Fibroblast of the aortic adventitia (primary cell): Measurements from ENCODE around the gene NFASC. TPM values are rescaled to one million over a fixed set of nuclear protein-coding genes. Genes with fewer than 3 reads are reported as not detected.

Source experiments
- DNase-seq: peaks from one replicate; pipeline ENCODE4 v3.0.0-alpha.2; 2010; ENCODE audit warnings: low read depth
- H3K4me3 ChIP-seq: 2 replicates; pipeline ENCODE4 v1.5.1; 2011; ENCODE audit warnings: low read depth, mild to moderate bottlenecking, control low read depth, low read length, moderate library complexity
- total RNA-seq: library from RNA; depleted of rRNA; stranded (reverse); fragments of >200 nt; gene quantifications from 2 replicates; pipeline ENCODE4 v1.2.3, GENCODE V29; 2012; ENCODE audit warnings: low replicate concordance
- TF ChIP-seq, protein P1 (sequence below): IDR thresholded peaks from 2 replicates; pipeline ENCODE4 v1.5.1; 2011; ENCODE audit warnings: mild to moderate bottlenecking, low read length, control low read depth, inconsistent platforms; ENCODE audit not compliant: insufficient read depth

Gene NFASC
- total RNA-seq, 1 donor: 22.0 TPM

DNA sequence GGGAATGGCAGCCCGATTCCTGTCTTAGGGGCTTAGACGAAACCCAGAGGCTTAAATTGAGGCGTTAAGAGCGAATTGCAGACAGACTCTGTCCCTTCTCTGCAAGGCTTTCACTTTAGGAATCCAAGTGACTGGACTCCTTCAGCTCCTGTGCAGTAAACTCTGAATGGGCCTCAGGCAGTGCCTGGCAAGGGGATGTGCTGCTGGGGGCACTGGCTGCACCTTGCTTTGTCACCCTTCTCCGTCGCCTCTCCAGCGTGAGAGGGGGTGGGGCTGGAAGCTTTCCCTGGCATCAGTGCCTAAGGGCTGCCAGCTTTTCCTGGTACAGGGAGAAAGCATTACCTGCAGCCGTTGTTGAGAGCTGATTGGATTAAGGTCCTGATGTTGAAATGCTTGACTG lies 39.9 kb upstream of the NFASC start:
- no peak for DNase-seq
- TF ChIP-seq, protein P1, sequence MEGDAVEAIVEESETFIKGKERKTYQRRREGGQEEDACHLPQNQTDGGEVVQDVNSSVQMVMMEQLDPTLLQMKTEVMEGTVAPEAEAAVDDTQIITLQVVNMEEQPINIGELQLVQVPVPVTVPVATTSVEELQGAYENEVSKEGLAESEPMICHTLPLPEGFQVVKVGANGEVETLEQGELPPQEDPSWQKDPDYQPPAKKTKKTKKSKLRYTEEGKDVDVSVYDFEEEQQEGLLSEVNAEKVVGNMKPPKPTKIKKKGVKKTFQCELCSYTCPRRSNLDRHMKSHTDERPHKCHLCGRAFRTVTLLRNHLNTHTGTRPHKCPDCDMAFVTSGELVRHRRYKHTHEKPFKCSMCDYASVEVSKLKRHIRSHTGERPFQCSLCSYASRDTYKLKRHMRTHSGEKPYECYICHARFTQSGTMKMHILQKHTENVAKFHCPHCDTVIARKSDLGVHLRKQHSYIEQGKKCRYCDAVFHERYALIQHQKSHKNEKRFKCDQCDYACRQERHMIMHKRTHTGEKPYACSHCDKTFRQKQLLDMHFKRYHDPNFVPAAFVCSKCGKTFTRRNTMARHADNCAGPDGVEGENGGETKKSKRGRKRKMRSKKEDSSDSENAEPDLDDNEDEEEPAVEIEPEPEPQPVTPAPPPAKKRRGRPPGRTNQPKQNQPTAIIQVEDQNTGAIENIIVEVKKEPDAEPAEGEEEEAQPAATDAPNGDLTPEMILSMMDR: no peak
- H3K4me3 ChIP-seq: peak overlapping the region; percentile 3

DNA sequence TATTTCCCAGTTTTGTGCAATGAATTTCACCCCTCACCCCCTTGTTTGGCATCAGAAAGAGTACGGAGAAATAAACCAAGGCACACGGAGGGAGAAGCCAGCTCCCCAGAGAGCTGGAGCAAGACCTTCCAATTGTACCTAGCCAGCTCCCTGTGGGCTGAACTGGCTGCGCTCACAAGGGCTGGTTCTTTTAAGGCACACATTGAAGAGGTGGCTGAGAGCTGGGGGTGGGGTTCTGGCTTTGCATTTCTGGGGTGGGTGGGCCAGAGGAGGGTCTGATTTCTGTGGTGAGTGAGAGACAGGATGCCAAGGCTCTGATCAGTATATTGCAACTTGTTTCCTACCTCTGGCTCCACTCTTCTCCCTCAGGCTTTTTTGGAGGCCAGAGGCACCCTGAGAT lies 39.5 kb upstream of the NFASC start:
- no peak overlapping the region for H3K4me3 ChIP-seq
- DNase-seq: no peak
- TF ChIP-seq, protein P1: no peak

DNA sequence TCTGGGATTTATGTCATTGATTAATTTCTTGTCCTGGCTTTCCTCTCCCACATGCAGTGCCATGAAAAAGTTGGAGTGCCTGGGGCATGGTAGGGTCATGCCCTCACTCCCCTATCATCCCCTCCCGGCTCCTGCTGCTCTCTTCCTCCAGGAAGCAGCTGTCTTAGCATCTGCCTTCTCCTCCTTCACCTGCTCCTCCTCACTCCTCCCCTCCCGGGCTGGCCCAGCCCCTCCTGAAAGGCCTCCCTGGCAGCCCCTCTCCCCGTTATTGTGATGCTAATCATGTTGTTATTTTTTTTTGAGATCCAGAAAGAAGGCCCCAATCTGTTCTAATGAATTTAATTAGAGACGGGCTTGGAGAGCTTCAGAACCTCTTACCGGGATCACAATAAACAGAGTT lies 36.3 kb upstream of the NFASC start:
- no peak for DNase-seq
- H3K4me3 ChIP-seq: no peak overlapping the region
- TF ChIP-seq, protein P1: no peak

DNA sequence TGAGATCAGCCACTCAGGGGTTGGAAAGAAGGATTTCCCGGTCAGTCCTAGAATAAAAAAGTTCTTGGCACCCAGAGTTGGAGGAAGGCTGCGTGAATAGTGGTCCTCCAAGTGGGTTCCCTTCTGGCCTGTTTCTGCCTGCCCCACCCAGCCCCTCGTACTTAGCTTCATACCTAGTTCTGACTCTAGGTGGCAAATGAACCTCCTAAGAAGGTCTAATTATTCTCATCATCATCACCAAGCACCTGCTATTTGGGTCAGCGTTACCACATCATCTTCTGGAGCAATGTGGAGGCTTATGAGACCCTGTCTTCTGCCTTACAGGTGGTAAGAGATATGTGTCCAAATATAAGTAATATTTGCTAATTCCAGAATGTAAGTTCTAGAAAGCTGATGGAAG lies 35.9 kb upstream of the NFASC start:
- TF ChIP-seq, protein P1: no peak
- H3K4me3 ChIP-seq: no peak overlapping the region
- no peak for DNase-seq

DNA sequence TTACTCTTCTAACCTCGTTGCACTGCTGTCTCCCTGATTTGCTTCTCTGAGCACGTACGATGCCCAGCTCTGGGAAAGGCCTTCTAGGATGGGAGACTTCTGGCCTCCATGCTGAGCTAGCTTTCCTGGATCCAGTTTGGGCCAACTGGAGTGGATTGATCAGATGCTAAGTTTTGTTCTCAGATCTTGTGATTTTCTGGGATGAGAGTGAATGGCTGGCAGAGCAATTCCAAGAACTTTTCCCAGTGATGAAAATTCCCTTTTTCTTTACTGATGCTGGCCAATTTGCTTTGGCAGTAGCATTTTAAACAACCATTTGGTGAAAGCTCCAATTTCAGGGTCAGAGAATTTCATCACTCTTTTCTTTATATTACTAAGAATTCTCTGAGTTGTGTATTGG lies 34.9 kb upstream of the NFASC start:
- no peak for DNase-seq
- TF ChIP-seq, protein P1: no peak
- no peak overlapping the region for H3K4me3 ChIP-seq

DNA sequence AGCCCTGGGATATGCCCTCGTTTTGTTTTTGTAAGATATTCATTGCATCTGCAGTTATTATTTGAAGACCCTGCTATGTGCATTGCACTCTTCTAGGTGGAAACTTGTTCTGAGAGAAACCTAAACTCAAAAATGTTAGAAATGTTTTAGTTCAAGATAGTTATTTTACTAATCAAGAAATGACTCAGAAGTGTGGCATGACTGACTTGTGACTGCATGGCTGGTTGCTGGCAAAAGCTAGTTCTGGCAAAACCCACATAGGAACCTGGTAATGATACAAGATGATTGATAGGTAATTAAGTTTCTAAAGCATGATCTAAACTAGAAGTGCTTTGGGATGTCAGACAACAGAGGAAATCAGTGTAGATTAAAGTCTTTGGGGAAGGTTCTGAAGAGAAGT lies 33.8 kb upstream of the NFASC start:
- no peak overlapping the region for H3K4me3 ChIP-seq
- peak; percentile 33 for DNase-seq
- TF ChIP-seq, protein P1: no peak

DNA sequence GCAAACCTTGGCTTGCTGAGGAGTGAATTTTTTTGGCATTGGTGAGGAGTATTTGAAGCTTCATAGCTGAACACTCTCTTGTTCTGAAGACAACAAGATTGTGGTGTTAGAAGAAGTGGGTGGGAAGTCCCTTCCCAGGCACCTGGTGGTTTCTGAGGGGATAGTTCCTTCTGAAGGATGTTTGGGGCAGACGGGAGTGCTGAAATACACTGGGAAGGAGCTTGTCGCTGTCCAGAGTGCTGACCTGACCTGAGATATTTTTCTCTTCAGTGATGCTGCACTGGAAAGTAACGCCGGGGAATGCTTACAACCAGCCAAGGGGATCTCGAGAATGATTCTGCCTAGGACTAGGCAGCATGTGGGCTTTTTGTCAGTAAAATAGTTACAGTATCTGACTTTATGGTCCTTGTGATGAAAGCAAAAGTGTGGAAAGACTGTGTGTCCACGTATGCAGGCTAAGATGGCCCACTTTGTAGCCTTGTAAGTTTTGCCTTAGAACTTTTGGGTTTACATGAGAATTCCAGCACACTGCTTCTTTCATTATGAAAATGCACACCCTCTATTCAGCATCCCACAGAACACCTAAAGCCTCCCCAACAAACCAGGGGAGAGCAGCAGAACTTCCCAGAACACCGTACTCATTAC lies 33.1 kb upstream of the NFASC start:
- H3K4me3 ChIP-seq: no peak overlapping the region
- TF ChIP-seq, protein P1: peak; percentile 48
- peak; percentile 77 for DNase-seq
